ENCODE data around the gene WWTR1. TPM values are rescaled to one million over a fixed set of nuclear protein-coding genes. Genes with fewer than 3 reads are reported as not detected.

The WWTR1 gene
- total RNA-seq, 1 donor from 2014 or later = 15.0 TPM

- TF ChIP-seq CTCF (IDR thresholded peaks at IDR 0.05; ENCODE audit: unreplicated experiment) = no peak
- Mint-ChIP-seq H3K4me1 (ENCODE audit: low read depth) (peaks cover 75% of the 10 kb centered on the region), H3K4me3 (ENCODE audit: low read depth) (no peak overlapping the region), H3K36me3 (ENCODE audit: insufficient read depth) (no peaks in the 10 kb centered on the region), H3K27me3 (no peaks in the 10 kb centered on the region), H3K9me3 (ENCODE audit: low read depth) (peaks cover 6% of the 10 kb centered on the region), H3K27ac (peak overlapping the region; percentile 68)
- no peak for DNase-seq (ENCODE audit: low spot score, unreplicated experiment)
Measured at GRCh38 chr3:149470381-149470780, 187.4 kb downstream of the WWTR1 start.

GRCh38 chr3:149468504-149469212 is 189.2 kb downstream of the WWTR1 start:
- Mint-ChIP-seq H3K4me1 (ENCODE audit: low read depth) (peaks cover 61% of the 10 kb centered on the region), H3K4me3 (ENCODE audit: low read depth) (peak overlapping the region; percentile 9), H3K27ac (peak overlapping the region; percentile 93), H3K9me3 (ENCODE audit: low read depth) (peaks cover 18% of the 10 kb centered on the region), H3K27me3 (no peaks in the 10 kb centered on the region), H3K36me3 (ENCODE audit: insufficient read depth) (peaks cover 2% of the 10 kb centered on the region)
- TF ChIP-seq CTCF (IDR thresholded peaks at IDR 0.05; ENCODE audit: unreplicated experiment) = no peak
- DNase-seq (ENCODE audit: low spot score, unreplicated experiment) = no peak

Other genes with a start within 250 kb of the WWTR1 start
- 314 and 357 TPM in 2 replicates for gene TM4SF4, start 183.3 kb downstream of the WWTR1 start, total RNA-seq
- 55.3 and 60.8 TPM in 2 replicates for gene COMMD2, start 94.5 kb upstream of the WWTR1 start, total RNA-seq
- gene ANKUB1, start 134.5 kb upstream of the WWTR1 start, total RNA-seq = not detected in 2 replicates
- gene RNF13, start 155.2 kb upstream of the WWTR1 start, total RNA-seq = 29.8 and 31.1 TPM in 2 replicates

All from progenitor cell of endocrine pancreas (in vitro differentiated cells).